ENCODE results near the gene CPEB2.
"Not testable (repeated sequence)": the region's sequence is repeated elsewhere in the genome, so short reads cannot be mapped to it uniquely, and the experiment has no call there.

CPEB2 gene

DNA sequence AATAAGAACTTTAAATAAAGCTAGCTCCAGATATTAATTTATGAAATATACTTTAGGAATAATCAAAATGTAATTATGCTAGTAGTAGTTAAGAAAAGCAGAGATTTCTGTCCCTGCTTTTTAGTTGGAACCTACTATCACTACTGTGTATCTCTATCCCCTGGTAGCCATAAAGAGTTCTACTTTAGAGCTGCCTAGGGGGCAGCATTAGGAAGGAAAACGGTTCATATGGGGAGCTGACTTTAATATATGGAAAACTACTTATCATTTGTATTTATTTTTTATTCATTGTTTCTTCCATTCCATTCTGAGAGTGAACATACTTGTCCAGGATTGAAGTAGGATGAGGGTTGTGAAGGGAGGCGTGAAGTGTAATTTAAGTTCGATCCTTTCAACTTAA lies 40.9 kb downstream of the CPEB2 start:
- in situ Hi-C loops (cut with MboI; ENCODE audit: low sequenced_read_pairs): no loop called here

DNA sequence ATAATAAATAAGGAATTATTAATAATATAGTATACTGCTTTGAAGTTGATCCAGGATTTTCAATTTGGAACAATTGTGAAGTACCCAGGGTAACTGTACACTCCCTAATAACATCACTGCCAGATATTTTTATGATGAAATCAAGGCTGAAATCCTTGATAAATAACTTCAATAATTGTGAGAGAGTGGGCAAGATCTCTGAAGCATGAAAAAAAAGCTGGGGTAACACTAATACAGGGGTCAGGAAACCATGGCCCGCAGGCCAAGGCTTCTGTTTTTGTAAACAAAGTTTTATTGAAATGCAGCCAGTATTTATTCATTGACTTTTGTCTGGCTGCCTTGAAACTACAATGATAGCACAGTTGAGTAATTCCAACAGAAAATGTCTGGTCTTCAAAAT lies 41.6 kb downstream of the CPEB2 start:
- in situ Hi-C loops (cut with MboI; ENCODE audit: low sequenced_read_pairs): no loop called here

DNA sequence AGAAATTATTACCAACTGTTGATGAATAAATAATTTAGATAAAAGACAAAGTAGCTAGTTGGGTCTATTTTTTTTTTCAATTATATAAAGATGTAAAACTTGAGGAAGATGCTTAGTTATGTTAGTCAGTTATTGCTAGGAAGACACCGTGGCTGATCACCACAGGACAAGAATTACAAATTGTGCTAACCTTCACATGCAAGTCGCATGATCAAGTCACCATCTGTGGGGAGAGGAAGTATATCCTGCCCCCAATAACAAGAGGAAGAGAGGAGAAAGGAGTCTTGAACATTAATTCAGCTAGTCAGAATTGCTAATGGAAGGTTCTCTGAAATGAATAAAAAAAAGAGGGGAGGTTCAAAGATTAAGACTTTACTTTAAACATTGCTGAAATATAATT lies 52.3 kb downstream of the CPEB2 start:
- in situ Hi-C loops (cut with MboI; ENCODE audit: low sequenced_read_pairs): no loop called here

DNA sequence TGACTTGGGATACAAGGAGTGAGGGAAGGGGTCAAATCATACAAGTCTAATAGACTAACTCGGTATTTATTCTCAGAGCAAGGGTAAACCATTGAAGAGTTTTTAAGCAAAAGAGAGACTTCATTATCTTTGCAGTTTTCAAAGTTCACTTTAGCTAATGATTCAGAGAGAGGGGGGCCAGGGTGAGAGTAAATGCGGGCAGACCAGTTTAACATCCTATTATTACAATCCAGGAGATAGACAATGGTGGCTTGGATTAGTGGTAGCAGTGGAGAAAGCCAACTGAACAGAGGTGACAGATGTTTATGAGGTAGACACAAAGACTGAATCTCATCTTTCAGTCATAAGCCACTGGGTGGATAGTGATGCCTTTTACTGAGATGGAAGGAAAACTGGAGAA lies 57.9 kb downstream of the CPEB2 start:
- in situ Hi-C loops (cut with MboI; ENCODE audit: low sequenced_read_pairs): no loop called here

DNA sequence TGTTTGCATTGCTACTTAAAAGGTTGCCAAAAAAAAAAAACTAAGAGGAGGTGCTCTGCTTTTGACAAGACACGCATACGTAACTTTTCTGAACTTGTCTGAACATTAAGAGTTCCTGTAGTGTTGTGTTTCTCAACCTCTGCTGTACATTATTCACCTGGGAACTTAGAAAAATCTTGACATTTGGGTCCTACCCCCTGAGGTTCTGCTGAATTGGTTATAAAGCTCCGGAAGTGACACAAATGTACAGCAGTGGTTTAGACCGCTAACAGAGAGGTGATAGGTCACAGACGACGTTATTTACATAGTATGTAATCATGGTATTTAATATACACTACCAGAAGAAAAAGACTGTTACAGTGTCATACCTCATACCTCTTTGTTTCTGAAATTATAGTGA lies 61.1 kb downstream of the CPEB2 start:
- in situ Hi-C loops (cut with MboI; ENCODE audit: low sequenced_read_pairs): no loop called here

DNA sequence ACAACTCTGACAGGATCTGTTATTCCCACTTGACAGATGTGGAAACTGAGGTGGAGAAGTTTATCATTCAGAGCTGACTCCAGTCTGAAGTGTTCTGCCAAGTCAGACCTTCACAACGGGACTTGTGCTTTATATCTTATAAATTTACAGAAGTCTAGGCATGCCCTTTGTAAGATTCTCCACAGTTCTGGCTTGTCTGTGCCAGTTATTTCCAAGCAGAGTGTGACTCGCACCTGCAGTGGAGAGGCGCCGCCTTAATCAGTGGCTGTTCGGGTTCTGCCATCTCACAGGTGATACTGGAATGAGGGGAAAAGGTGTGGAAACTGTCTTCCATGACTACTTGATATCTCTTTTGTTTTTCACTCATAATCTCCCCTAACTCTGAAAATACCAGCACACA lies 63.2 kb downstream of the CPEB2 start:
- in situ Hi-C loops (cut with MboI; ENCODE audit: low sequenced_read_pairs): no loop called here

DNA sequence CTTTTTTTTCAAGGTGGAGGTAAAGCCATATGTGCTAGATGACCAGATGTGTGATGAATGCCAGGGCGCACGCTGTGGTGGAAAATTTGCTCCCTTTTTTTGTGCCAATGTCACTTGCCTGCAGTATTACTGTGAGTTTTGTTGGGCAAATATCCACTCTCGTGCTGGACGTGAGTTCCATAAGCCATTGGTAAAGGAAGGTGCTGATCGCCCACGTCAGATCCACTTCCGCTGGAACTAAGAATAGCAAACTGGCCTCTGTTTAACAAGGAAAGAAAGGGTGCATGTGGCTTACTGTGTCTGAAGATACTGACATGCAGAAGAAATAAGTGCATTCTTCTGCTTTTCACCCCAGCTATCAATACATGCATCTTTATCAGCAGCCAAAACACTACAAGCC lies 63.9 kb downstream of the CPEB2 start:
- in situ Hi-C loops (cut with MboI; ENCODE audit: low sequenced_read_pairs): no loop called here

DNA sequence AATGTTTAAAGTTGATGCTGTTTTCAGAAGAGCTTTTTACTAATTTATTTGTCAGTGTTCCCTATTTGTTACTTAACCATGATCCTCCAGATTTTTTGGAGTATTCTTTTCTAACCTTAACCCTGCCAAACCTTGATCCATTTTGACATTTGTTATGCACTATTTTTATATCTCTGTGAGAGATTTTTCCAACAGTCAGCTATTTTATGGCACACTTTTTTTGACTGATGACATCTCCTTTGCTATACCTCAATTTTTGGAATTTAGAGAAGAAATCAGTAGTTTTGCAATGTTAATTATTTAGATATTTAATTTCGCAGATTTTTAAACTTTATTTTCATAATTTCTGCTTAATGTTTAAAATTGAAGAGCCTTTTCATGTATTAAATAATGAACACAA lies 66.0 kb downstream of the CPEB2 start:
- in situ Hi-C loops (cut with MboI; ENCODE audit: low sequenced_read_pairs): no loop called here

DNA sequence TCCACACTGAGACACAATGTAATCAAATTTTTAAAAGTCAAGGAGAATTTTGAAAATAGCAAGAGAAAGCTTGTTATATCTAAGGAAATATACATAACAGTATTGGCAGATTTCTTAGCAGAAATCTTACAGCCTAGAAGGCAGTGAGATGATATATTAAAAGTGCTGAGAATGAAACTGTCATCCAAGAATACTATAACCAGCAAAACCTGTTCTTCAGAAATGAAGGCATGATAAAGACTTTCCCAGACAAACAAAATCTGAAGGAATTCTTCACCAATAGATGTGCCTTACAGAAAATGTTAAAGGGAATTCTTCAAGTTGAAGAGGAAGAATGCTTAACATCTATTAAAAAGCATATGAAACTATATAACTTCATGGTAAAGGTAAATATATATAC lies 73.6 kb downstream of the CPEB2 start:
- in situ Hi-C loops (cut with MboI; ENCODE audit: low sequenced_read_pairs): no loop called here

DNA sequence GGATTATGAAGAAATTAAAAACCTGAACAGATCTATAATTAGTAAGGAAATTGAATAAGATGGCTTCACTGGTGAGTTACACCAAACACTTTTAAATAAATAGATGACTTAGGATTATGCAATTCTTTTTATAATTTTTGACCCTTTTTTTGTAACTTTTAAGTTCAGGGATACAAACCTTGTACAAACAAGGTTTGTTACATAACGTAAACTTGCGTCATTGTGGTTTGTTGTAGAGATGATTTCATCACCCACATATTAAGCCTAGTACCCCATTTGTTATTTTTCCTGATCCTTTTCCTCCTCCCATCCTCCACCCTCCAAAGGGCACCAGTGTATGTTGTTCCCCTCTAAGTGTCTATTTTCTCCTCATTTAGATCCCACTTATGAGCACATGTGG lies 75.7 kb downstream of the CPEB2 start:
- in situ Hi-C loops (cut with MboI; ENCODE audit: low sequenced_read_pairs): no loop called here

DNA sequence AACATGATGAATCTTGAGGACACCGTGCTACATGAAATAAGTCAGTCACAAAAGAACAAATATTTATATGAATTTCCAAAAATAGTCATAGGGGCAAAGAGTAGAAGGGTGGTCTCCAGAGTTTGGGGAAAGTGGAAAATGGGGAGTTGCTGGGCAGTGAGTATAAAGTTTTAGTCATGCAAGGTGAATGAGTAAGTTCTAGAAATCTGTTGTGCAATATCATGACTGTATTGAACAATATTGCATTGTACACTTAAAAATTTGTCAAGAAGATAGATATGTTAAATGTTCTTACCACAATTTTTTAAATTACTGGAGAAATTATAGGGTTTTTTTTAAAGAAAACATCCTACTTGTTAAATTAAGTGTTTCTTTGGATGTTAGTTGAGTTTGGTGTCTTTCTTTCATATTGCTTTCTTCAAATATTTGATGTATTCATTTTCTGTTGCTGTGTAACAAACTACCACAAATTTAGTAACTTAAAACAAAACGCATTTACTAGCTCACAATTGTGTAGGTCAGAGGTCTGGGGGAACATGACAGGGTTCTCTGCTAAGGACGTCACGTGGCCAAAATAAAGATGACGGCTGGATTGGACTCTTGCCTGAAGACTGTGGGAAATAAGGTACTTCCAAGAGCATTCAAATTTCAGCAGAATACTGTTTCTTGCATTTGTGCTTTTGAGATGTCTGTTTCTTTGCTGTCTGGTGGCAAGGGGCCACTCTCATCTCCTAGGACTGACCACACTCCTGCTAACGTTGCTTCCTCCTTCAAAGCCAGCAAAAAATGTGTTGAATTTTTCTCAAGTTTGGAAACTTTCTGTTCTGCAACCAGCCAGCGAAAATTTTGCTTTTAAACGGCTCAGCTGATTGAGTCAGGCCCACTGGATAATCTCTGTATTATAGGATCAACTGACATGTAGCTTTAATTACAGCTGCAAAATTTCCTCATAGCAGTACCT lies 76.7 kb downstream of the CPEB2 start:
- in situ Hi-C loops (cut with MboI; ENCODE audit: low sequenced_read_pairs): no loop called here

DNA sequence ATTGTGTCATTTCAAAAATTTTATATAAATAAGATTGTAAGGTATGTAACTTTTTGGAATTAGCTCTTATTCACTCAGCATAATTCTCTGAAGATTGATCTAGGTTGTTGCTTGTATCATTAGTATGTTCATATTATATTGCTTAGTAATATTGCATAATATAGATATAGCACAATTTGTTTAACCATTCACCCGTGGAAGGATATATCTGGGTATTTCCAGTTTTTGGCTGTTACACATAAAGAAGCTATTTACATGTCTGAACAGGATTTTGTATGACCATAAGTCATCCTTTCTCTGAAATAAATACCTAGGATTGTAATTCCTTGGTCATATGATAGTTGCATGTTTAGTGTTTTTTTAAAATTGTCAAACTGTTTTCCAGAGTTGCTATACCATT lies 82.5 kb downstream of the CPEB2 start:
- in situ Hi-C loops (cut with MboI; ENCODE audit: low sequenced_read_pairs): no loop called here

DNA sequence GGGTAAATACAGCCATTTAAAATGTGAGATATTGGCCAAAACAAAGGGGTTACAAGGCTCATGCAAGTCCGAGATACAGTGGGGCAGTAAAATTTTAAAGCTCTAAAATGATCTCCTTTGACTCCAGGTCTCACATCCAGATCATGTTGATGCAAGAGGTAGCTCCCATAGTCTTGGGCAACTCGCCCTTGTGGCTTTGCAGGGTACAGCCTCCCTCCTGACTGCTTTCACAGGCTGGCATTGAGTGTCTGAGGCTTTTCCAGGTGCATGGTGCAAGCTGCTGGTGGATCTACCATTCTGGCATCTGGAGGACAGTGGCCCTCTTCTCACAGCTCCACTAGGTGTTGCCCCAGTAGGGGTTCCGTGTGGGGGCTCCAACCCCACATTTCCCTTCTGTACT lies 83.5 kb downstream of the CPEB2 start:
- in situ Hi-C loops (cut with MboI; ENCODE audit: low sequenced_read_pairs): not testable (repeated sequence)

DNA sequence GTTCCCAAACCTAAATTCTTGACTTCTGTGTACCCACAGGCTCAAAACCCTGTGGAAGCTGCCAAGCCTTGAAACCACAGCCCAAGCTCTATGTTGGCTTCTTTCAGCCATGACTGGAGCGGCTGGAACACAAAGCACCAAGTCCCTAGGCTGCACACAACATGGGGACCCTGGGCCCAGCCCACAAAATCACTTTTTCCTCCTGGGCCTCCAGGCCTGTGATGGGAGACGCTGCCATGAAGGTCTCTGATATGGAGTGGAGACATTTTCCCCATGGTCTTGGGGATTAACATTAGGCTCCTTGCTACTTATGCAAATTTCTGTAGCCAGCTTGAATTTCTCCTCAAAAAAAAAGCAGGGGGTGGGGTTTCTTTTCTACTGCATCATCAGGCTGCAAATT lies 84.0 kb downstream of the CPEB2 start:
- in situ Hi-C loops (cut with MboI; ENCODE audit: low sequenced_read_pairs): not testable (repeated sequence)

DNA sequence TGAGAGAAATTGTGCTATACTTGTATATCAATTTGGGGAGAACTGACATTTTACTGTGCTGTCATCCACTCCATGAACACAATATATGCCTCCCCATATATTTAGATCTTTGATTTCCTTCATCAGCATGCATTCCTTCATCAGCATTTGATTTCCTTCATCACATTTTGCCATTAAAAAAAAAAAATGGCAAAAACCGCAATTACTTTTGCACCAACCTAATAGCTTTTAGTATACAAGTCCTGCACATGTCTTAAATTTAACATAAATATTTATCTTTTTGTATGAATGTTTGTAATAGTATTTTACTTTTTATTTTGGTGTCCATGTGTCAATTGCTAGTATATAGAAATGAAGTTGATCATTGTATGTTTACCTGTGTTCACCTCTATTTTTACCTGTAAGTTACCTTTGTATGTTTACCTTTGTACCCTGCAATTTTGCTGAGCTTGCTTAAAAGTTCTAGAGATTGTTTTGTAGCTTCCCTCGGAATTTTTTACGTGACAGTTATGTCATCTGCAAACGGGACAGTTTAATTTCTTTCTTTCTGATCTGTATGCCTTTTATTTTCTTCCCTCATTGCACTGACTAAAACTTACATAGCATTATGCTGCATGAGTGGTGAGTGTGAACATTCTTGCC lies 86.2 kb downstream of the CPEB2 start:
- in situ Hi-C loops (cut with MboI; ENCODE audit: low sequenced_read_pairs): no loop called here

DNA sequence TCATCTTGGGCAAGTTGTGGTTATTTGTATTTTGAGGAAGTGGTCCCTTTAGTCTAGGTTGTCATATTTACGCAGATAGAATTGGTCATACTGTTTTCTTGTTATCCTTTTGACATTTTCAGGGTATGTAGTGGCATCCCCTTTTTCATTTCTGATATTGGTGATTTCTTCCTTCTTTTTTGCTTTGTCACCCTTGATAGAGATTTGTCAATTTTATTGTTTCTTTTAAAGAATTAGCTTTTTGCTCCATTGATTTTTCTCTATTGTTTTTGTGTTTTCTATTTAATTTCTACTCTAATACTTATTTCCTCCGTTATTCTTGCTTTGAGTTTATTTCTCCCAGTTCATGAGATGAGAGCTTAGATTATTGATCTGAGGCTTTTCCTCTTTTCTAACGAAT lies 87.7 kb downstream of the CPEB2 start:
- in situ Hi-C loops (cut with MboI; ENCODE audit: low sequenced_read_pairs): no loop called here

DNA sequence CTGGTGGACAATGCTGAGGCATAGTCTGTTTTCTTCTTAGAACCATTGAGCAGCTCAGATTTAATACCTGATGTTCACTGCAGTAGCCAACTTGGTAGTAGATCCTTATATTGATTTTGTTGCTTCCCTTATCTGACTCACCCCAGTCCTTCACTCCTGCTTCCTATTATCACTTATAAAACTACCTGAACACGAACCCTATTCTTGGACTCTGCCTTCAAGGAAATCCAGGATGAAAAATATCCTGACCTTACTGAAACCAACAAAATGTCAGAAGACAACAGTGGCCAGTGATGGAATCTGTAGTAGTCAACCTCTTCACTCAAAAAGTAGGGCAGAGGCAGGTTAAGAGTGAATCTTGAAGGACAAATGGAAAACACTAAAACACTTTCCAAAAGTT lies 98.1 kb downstream of the CPEB2 start:
- in situ Hi-C loops (cut with MboI; ENCODE audit: low sequenced_read_pairs): no loop called here

DNA sequence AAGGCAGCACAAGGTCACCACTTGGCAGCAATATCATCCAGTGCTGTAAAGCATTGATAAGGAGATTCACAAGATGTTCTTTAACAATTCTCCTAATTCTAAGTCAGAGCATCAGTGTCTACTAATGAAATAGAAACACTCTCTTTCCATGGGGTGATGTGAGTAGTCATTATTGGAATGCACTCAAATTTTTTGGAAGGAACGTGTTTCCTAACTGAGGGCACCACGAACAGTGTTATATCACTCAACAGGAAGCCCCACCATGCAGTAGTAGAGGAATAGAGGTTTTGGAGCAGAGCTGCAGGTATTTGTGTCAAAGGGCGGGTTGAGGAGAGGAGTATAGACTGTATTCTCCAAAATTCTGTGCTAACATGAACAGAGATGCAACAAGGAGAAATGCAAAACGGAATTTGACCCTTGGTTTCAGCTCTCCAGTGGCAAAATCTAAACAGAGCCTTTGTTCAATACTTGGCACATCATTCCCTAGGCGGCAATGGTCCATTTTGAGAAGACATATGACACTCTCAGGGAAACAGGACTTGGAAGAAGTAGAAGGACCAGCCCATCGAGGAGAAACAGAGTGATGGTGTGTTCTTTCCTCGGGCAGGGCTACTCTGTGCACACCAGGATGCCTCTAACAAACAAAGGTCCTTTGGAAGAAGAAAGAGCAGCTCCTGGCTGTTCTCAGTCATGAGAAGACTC lies 98.9 kb downstream of the CPEB2 start:
- in situ Hi-C loops (cut with MboI; ENCODE audit: low sequenced_read_pairs): no loop called here

DNA sequence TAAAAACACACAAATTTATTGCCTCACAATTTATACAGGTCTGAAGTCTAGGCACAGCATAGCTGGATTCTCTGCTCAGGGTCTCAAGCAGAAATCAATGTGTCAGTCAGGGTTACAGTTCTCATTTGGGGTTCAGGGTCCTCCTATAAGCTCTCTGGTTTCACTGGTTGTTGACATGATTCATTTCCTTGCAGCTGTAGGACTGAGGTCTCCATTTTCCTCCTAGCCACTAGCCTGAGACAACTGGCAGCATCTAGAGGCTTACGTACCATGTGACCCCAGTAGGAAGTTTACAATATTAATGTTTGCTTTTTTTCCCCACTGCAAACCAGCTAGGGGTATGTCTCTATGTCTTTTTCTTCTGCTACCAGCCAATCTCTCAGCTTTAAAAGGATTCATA lies 102.5 kb downstream of the CPEB2 start:
- in situ Hi-C loops (cut with MboI; ENCODE audit: low sequenced_read_pairs): no loop called here

DNA sequence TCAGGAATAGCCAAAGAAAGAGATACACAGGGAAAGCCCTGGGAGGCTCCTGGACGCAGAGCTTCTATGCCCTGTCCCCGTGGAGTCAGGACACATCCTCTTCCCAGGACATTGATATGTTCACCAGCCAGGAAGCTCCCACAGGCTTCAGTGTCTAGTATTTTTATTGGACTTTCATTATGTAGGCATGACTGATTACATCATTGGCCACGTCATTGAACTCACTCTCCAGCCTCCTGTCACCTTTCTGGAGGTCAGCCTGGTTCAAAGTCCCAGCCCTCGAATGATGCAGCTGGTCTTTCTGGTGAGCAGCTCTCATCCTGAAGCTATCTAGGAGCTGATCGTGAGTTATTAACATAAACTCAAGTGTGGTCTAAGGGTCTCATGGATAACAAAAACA lies 104.1 kb downstream of the CPEB2 start:
- in situ Hi-C loops (cut with MboI; ENCODE audit: low sequenced_read_pairs): no loop called here

DNA sequence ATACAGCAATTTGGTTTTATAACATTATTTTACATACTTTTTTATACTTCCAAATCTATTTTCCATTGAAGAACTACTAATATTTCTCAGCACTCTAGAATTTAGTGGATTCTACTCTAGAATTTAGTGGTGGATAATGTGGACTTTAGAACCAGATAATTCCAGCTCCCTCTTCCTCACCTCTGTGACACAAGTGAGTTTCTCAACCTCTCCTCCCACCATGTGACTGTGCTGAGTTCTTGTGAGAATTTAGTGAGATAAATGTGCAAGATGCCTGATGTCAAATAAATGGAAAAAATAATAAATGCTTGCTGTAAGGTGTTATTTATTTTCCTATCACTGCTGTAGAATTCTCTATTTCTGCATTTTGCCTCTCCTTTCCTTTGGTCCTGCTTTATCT lies 107.3 kb downstream of the CPEB2 start:
- in situ Hi-C loops (cut with MboI; ENCODE audit: low sequenced_read_pairs): no loop called here

DNA sequence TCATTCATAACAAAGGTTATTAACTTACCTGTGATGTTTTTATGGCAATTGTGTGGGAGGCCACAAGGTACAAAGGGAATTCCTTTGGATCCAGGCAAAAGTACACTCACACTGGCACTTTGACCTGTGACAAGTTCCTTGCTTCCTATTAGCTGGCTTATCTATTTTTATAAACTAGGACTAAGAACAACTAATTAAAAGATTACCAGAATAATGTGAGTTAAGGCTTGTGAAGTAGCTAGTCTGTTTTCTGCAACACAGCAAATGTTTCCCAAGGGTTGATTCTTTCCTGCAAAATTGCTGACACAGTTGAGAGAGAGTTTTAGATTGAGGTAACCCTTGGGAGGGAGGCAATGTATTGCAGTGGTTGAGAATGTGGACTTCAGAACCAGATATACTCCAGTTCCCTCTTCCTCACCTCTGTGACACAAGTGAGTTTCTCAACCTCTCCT lies 107.9 kb downstream of the CPEB2 start:
- in situ Hi-C loops (cut with MboI; ENCODE audit: low sequenced_read_pairs): no loop called here

Measured in hTERT RPE-1 (cell line).